ENCODE data around the gene STAG3. TPM values are rescaled to one million over a fixed set of nuclear protein-coding genes. Genes with fewer than 3 reads are reported as not detected.
"Not testable (repeated sequence)": the region's sequence is repeated elsewhere in the genome, so short reads cannot be mapped to it uniquely, and the experiment has no call there.

Gene STAG3
- total and polyA plus RNA-seq, 4 experiments from 2014 or later: 1.6 to 7.7 (median 5.1) TPM

- H3K36me3 Mint-ChIP-seq: no peaks in the 10 kb centered on the region
- intact Hi-C loops (cut with micrococcal nuclease): no loop called here
Measured at GRCh38 chr7:100209493-100209892, 31.8 kb downstream of the STAG3 start.

GRCh38 chr7:100210805-100211204, 33.1 kb downstream of the STAG3 start:
- Mint-ChIP-seq H3K27me3 (no peaks in the 10 kb centered on the region), H3K4me3 (peak overlapping the region in 4 of 8 donors; percentile 4 to 71 (median 34)), H3K4me1 (peaks cover 38 to 56% (median 44%) of the 10 kb centered on the region in 4 donors), H3K36me3 (no peaks in the 10 kb centered on the region), H3K27ac (peak overlapping the region in 6 of 7 donors; percentile 16 to 94 (median 76)), H3K9me3 (no peaks in the 10 kb centered on the region)
- Histone ChIP-seq H3K27ac (ENCODE audit: low read depth, low read length) (no peak overlapping the region), H3K27me3 (ENCODE audit: insufficient read depth, low read length) (no peaks in the 10 kb centered on the region), H3K4me3 (ENCODE audit: low read length in 2 of 2) (no peak overlapping the region), H3K36me3 (ENCODE audit: insufficient read depth, low read length) (no peaks in the 10 kb centered on the region), H3K4me1 (ENCODE audit: insufficient read depth, low read length) (peaks cover 37% of the 10 kb centered on the region), H3K9me3 (ENCODE audit: control insufficient read depth in 1 of 2, low read length in 2 of 2) (no peaks in the 10 kb centered on the region)
- intact Hi-C loops (cut with micrococcal nuclease): loop anchor here (5.0 kb wide), 1 partner anchor 34 kb away; the partner anchor contains the start of genes GPC2 and STAG3
- POLR2A ChIA-PET (ENCODE audit: partially characterized antibody): interaction anchor here (1.0 to 5.2 kb wide), 10 partner anchors 10 to 218 kb away, joined by 3 to 29 read pairs (median 6); partner anchors contain the start of genes GAL3ST4, LAMTOR4, MEPCE and PVRIG
- DNase-seq: no peak
- CTCF ChIA-PET (ENCODE audit: partially characterized antibody): interaction anchor here (0.7 to 1.8 kb wide), 5 partner anchors 10 to 109 kb away, joined by 3 to 6 read pairs (median 3); partner anchors contain the start of genes AP4M1 and MCM7

More at GRCh38 chr7:100209493-100209892, 31.8 kb downstream of the STAG3 start:
- Histone ChIP-seq H3K9me3 (ENCODE audit: control insufficient read depth in 1 of 2, low read length in 2 of 2) (no peaks in the 10 kb centered on the region), H3K4me1 (ENCODE audit: insufficient read depth, low read length) (peaks cover 37% of the 10 kb centered on the region), H3K36me3 (ENCODE audit: insufficient read depth, low read length) (no peaks in the 10 kb centered on the region), H3K27ac (ENCODE audit: low read depth, low read length) (no peak overlapping the region), H3K27me3 (ENCODE audit: insufficient read depth, low read length) (no peaks in the 10 kb centered on the region), H3K4me3 (ENCODE audit: low read length in 2 of 2) (no peak overlapping the region)
- POLR2A ChIA-PET (ENCODE audit: partially characterized antibody): interaction anchor here (1.4 to 5.2 kb wide), 4 partner anchors 12 to 78 kb away, joined by 4 to 29 read pairs (median 8); partner anchors contain the start of genes LAMTOR4 and PVRIG
- CTCF ChIA-PET (ENCODE audit: partially characterized antibody): interaction anchor here (0.6 to 3.6 kb wide), 6 partner anchors 8 to 295 kb away, joined by 3 to 16 read pairs (median 6); partner anchors contain the start of genes GPC2 and STAG3
- Mint-ChIP-seq H3K4me3 (peak overlapping the region in 4 of 8 donors; percentile 44 to 78 (median 66)), H3K4me1 (peaks cover 36 to 48% (median 41%) of the 10 kb centered on the region in 4 donors), H3K27ac (peak overlapping the region; percentile 38 to 91 (median 84)), H3K9me3 (no peaks in the 10 kb centered on the region), H3K27me3 (no peaks in the 10 kb centered on the region)
- no peak for DNase-seq

- H3K27me3 Mint-ChIP-seq: no peaks in the 10 kb centered on the region
- peaks cover 38 to 57% (median 44%) of the 10 kb centered on the region in 4 donors for H3K4me1 Mint-ChIP-seq
- H3K27ac Mint-ChIP-seq: peak overlapping the region; percentile 78 to 96 (median 91)
- Histone ChIP-seq H3K36me3 (ENCODE audit: insufficient read depth, low read length) (no peaks in the 10 kb centered on the region), H3K27me3 (ENCODE audit: insufficient read depth, low read length) (no peaks in the 10 kb centered on the region), H3K9me3 (ENCODE audit: control insufficient read depth in 1 of 2, low read length in 2 of 2) (no peaks in the 10 kb centered on the region), H3K27ac (ENCODE audit: low read depth, low read length) (no peak overlapping the region), H3K4me1 (ENCODE audit: insufficient read depth, low read length) (peaks cover 37% of the 10 kb centered on the region), H3K4me3 (ENCODE audit: low read length in 2 of 2) (no peak overlapping the region)
- POLR2A ChIA-PET (ENCODE audit: partially characterized antibody): interaction anchor here (1.3 to 5.2 kb wide), 9 partner anchors 10 to 218 kb away, joined by 3 to 29 read pairs (median 6); partner anchors contain the start of genes GAL3ST4, LAMTOR4, MEPCE and PVRIG
- peak overlapping the region; percentile 56 to 91 (median 70) for H3K4me3 Mint-ChIP-seq
- H3K9me3 Mint-ChIP-seq: no peaks in the 10 kb centered on the region
- no peaks in the 10 kb centered on the region for H3K36me3 Mint-ChIP-seq
- CTCF ChIA-PET (ENCODE audit: partially characterized antibody): interaction anchor here (0.8 to 1.8 kb wide), 5 partner anchors 11 to 110 kb away, joined by 3 to 6 read pairs (median 3); partner anchors contain the start of genes AP4M1 and MCM7
- peak in 4 of 5 donors; percentile 35 to 68 (median 49) for DNase-seq
- intact Hi-C loops (cut with micrococcal nuclease): loop anchor here (5.0 kb wide), 1 partner anchor 34 kb away; the partner anchor contains the start of genes GPC2 and STAG3
Measured at GRCh38 chr7:100211342-100211780, 33.6 kb downstream of the STAG3 start.

- H3K36me3 ChIP-seq (ENCODE audit: insufficient read depth, low read length): no peaks in the 10 kb centered on the region
- Mint-ChIP-seq H3K4me1 (peaks cover 46 to 68% (median 54%) of the 10 kb centered on the region in 4 donors), H3K9me3 (no peaks in the 10 kb centered on the region), H3K36me3 (no peaks in the 10 kb centered on the region), H3K27me3 (no peaks in the 10 kb centered on the region), H3K4me3 (no peak overlapping the region), H3K27ac (peak overlapping the region in 3 of 7 donors; percentile 18 to 65 (median 57))
- H3K27me3 ChIP-seq (ENCODE audit: insufficient read depth, low read length): no peaks in the 10 kb centered on the region
- H3K4me1 ChIP-seq (ENCODE audit: insufficient read depth, low read length): peaks cover 44% of the 10 kb centered on the region
- no peak for DNase-seq
- H3K4me3 ChIP-seq (ENCODE audit: low read length in 2 of 2): no peak overlapping the region
- intact Hi-C loops (cut with micrococcal nuclease): loop anchor here (5.0 kb wide), 1 partner anchor 35 kb away; the partner anchor contains the start of genes GPC2 and STAG3
- H3K27ac ChIP-seq (ENCODE audit: low read depth, low read length): no peak overlapping the region
- CTCF ChIA-PET (ENCODE audit: partially characterized antibody): interaction anchor here (0.7 to 1.2 kb wide), 2 partner anchors 80 to 83 kb away, joined by 3 read pairs; no protein-coding TSS in a partner anchor
- POLR2A ChIA-PET (ENCODE audit: partially characterized antibody): no interaction called here
- no peaks in the 10 kb centered on the region for H3K9me3 ChIP-seq (ENCODE audit: control insufficient read depth in 1 of 2, low read length in 2 of 2)
Measured at GRCh38 chr7:100212631-100213286, 35.0 kb downstream of the STAG3 start.

- Mint-ChIP-seq H3K4me3 (no peak overlapping the region), H3K27ac (peak overlapping the region in 4 of 7 donors; percentile 22 to 68 (median 45)), H3K27me3 (no peaks in the 10 kb centered on the region), H3K9me3 (no peaks in the 10 kb centered on the region), H3K36me3 (no peaks in the 10 kb centered on the region), H3K4me1 (peaks cover 43 to 67% (median 51%) of the 10 kb centered on the region in 4 donors)
- H3K36me3 ChIP-seq (ENCODE audit: insufficient read depth, low read length): no peaks in the 10 kb centered on the region
- ChIA-PET POLR2A (ENCODE audit: partially characterized antibody) (no interaction called here), CTCF (ENCODE audit: partially characterized antibody) (interaction anchor here (0.7 to 1.2 kb wide), 2 partner anchors 81 to 84 kb away, joined by 3 read pairs; no protein-coding TSS in a partner anchor)
- no peaks in the 10 kb centered on the region for H3K27me3 ChIP-seq (ENCODE audit: insufficient read depth, low read length)
- no peaks in the 10 kb centered on the region for H3K9me3 ChIP-seq (ENCODE audit: control insufficient read depth in 1 of 2, low read length in 2 of 2)
- H3K27ac ChIP-seq (ENCODE audit: low read depth, low read length): no peak overlapping the region
- DNase-seq: no peak
- intact Hi-C loops (cut with micrococcal nuclease): loop anchor here (5.0 kb wide), 1 partner anchor 36 kb away; the partner anchor contains the start of genes GPC2 and STAG3
- H3K4me1 ChIP-seq (ENCODE audit: insufficient read depth, low read length): peaks cover 44% of the 10 kb centered on the region
- H3K4me3 ChIP-seq (ENCODE audit: low read length in 2 of 2): no peak overlapping the region
Measured at GRCh38 chr7:100213672-100214071, 36.0 kb downstream of the STAG3 start.

GRCh38 chr7:100214356-100214755, 36.6 kb downstream of the STAG3 start:
- H3K36me3 Mint-ChIP-seq; H3K9me3 ChIP-seq (ENCODE audit: control insufficient read depth in 1 of 2, low read length in 2 of 2); H3K27me3 Mint-ChIP-seq; H3K27me3 ChIP-seq (ENCODE audit: insufficient read depth, low read length); H3K27ac ChIP-seq (ENCODE audit: low read depth, low read length); POLR2A ChIA-PET (ENCODE audit: partially characterized antibody); CTCF ChIA-PET (ENCODE audit: partially characterized antibody); H3K36me3 ChIP-seq (ENCODE audit: insufficient read depth, low read length); DNase-seq; H3K4me3 Mint-ChIP-seq; H3K4me3 ChIP-seq (ENCODE audit: low read length in 2 of 2); H3K9me3 Mint-ChIP-seq: not testable (repeated sequence)
- intact Hi-C loops (cut with micrococcal nuclease): loop anchor here (5.0 kb wide), 1 partner anchor 37 kb away; the partner anchor contains the start of genes GPC2 and STAG3
- peaks cover 42 to 67% (median 51%) of the 10 kb centered on the region in 4 donors for H3K4me1 Mint-ChIP-seq
- peak overlapping the region in 6 of 7 donors; percentile 35 to 88 (median 64) for H3K27ac Mint-ChIP-seq
- peaks cover 44% of the 10 kb centered on the region for H3K4me1 ChIP-seq (ENCODE audit: insufficient read depth, low read length)
